HL-60 (cell line): ENCODE results near the gene GPALPP1.

Experiments used
- DNase-seq, 2 experiments: peaks; one replicate each; pipeline ENCODE4 v3.0.0-alpha.2; 2010 to 2020; ENCODE audit warnings: low read depth in 1 of 2, low spot score in 1 of 2
- H3K27ac ChIP-seq: fragments of 250-450 bp; sonication (Bioruptor Pico); replicated peaks from 2 replicates; pipeline ENCODE4 v1.5.1; 2020; ENCODE audit warnings: mild to moderate bottlenecking, moderate library complexity
- H3K27me3 ChIP-seq: fragments of 250-450 bp; sonication (Bioruptor Pico); 2 replicates; pipeline ENCODE4 v1.5.1; 2021; ENCODE audit warnings: mild to moderate bottlenecking, moderate library complexity; ENCODE audit not compliant: insufficient read depth, poor library complexity, severe bottlenecking
- H3K4me3 ChIP-seq: replicated peaks from 2 replicates; pipeline ENCODE4 v1.5.1; 2011; ENCODE audit warnings: mild to moderate bottlenecking, control low read depth, low read length; ENCODE audit not compliant: insufficient read depth
- CTCF ChIP-seq: IDR thresholded peaks from one replicate; pipeline ENCODE4 v1.5.1; 2011; ENCODE audit warnings: low read length, control low read depth, inconsistent platforms; ENCODE audit not compliant: insufficient read depth
- GABPA ChIP-seq: IDR thresholded peaks from 2 replicates; pipeline ENCODE4 v1.6.1; 2012; ENCODE audit warnings: low read depth
- POLR2AphosphoS5 ChIP-seq: IDR thresholded peaks from 2 replicates; pipeline ENCODE4 v1.6.1; 2012; ENCODE audit warnings: low read depth
- REST ChIP-seq: IDR thresholded peaks from 2 replicates; pipeline ENCODE4 v1.6.1; 2012; ENCODE audit warnings: low read depth; ENCODE audit not compliant: insufficient replicate concordance
- SPI1 ChIP-seq: IDR thresholded peaks from 2 replicates; pipeline ENCODE4 v1.6.1; 2012; ENCODE audit warnings: low read depth, mild to moderate bottlenecking, borderline replicate concordance

The GPALPP1 gene

GRCh38 chr13:45068036-45069001 is 79.0 kb downstream of the GPALPP1 start:
- DNase-seq: peak in 1 of 2 experiments; percentile 56

GRCh38 chr13:45073809-45074208 is 84.5 kb downstream of the GPALPP1 start:
- no peak for DNase-seq
- TF ChIP-seq SPI1: no peak
- TF ChIP-seq POLR2AphosphoS5: no peak
- no peak for TF ChIP-seq GABPA
- no peak for TF ChIP-seq REST
- TF ChIP-seq CTCF: no peak

More at GRCh38 chr13:45068036-45069001, 79.0 kb downstream of the GPALPP1 start:
- H3K27ac ChIP-seq: no peak overlapping the region
- no peaks in the 10 kb centered on the region for H3K27me3 ChIP-seq
- TF ChIP-seq GABPA (no peak), SPI1 (peak; percentile 83)
- H3K4me3 ChIP-seq: no peak overlapping the region

GRCh38 chr13:45074721-45075120 is 85.4 kb downstream of the GPALPP1 start:
- Histone ChIP-seq H3K4me3 (no peak overlapping the region), H3K27ac (no peak overlapping the region), H3K27me3 (no peaks in the 10 kb centered on the region)
- no peak for DNase-seq
- TF ChIP-seq POLR2AphosphoS5 (no peak), SPI1 (no peak), REST (no peak), CTCF (no peak), GABPA (no peak)

More at GRCh38 chr13:45073809-45074208, 84.5 kb downstream of the GPALPP1 start:
- Histone ChIP-seq H3K27ac (no peak overlapping the region), H3K4me3 (no peak overlapping the region), H3K27me3 (no peaks in the 10 kb centered on the region)

GRCh38 chr13:45078003-45078402 is 88.7 kb downstream of the GPALPP1 start:
- DNase-seq: no peak
- TF ChIP-seq REST: no peak
- TF ChIP-seq POLR2AphosphoS5: no peak
- no peak for TF ChIP-seq CTCF
- no peak for TF ChIP-seq SPI1
- no peak for TF ChIP-seq GABPA
- Histone ChIP-seq H3K27ac (no peak overlapping the region), H3K27me3 (no peaks in the 10 kb centered on the region), H3K4me3 (no peak overlapping the region)
